Measurements from ENCODE around the gene GRID2. TPM values are rescaled to one million over a fixed set of nuclear protein-coding genes. Genes with fewer than 3 reads are reported as not detected.
A peak's percentile ranks its signal among the peaks of the same experiment; 100 is the strongest.

GRID2 gene
- total RNA-seq, 6 experiments from 2014 or later: not detected

- no peaks in the 10 kb centered on the region for H3K27me3 ChIP-seq
- WGBS (ENCODE audit: insufficient coverage, low coverage, low lambda C conversion rate, missing lambda C conversion rate): 73% methylated on average over 6 of the region's 6 CpGs
- no peak for TF ChIP-seq POLR2A (IDR thresholded peaks at IDR 0.05)
- TF ChIP-seq CTCF (IDR thresholded peaks at IDR 0.05): no peak
- H3K36me3 ChIP-seq: no peaks in the 10 kb centered on the region
- H3K4me3 ChIP-seq: no peak overlapping the region
- H3K9me3 ChIP-seq: no peaks in the 10 kb centered on the region
- ATAC-seq (no peak), DNase-seq (peak in 2 of 3 donors; percentile 10 to 19)
- intact Hi-C loops (cut with DNase I): no loop called here
- H3K27ac ChIP-seq: no peak overlapping the region
- no peaks in the 10 kb centered on the region for H3K4me1 ChIP-seq
These were observed 296.9 kb downstream of the GRID2 start for GRCh38 chr4:92600638-92601037.

GRCh38 chr4:92606227-92606626 is 302.5 kb downstream of the GRID2 start:
- H3K9me3 ChIP-seq: no peaks in the 10 kb centered on the region
- TF ChIP-seq POLR2A (IDR thresholded peaks at IDR 0.05) (no peak), CTCF (IDR thresholded peaks at IDR 0.05) (no peak)
- H3K4me1 ChIP-seq: no peaks in the 10 kb centered on the region
- intact Hi-C loops (cut with DNase I): no loop called here
- H3K4me3 ChIP-seq: no peak overlapping the region
- ATAC-seq (no peak), DNase-seq (no peak)
- no peaks in the 10 kb centered on the region for H3K36me3 ChIP-seq
- no peaks in the 10 kb centered on the region for H3K27me3 ChIP-seq
- WGBS (ENCODE audit: insufficient coverage, low coverage, low lambda C conversion rate, missing lambda C conversion rate): 16% methylated on average over 2 of the region's 2 CpGs
- no peak overlapping the region for H3K27ac ChIP-seq

- H3K36me3 ChIP-seq: no peaks in the 10 kb centered on the region
- 22% methylated on average over 1 of the region's 1 CpG for WGBS (ENCODE audit: insufficient coverage, low coverage, low lambda C conversion rate, missing lambda C conversion rate)
- no peaks in the 10 kb centered on the region for H3K4me1 ChIP-seq
- intact Hi-C loops (cut with DNase I): no loop called here
- no peaks in the 10 kb centered on the region for H3K27me3 ChIP-seq
- TF ChIP-seq CTCF (IDR thresholded peaks at IDR 0.05) (no peak), POLR2A (IDR thresholded peaks at IDR 0.05) (no peak)
- no peak overlapping the region for H3K4me3 ChIP-seq
- H3K27ac ChIP-seq: no peak overlapping the region
- no peak for ATAC-seq
- H3K9me3 ChIP-seq: no peaks in the 10 kb centered on the region
- DNase-seq: no peak
These were observed 311.3 kb downstream of the GRID2 start for GRCh38 chr4:92615049-92615448.

GRCh38 chr4:92618968-92619367 is 315.2 kb downstream of the GRID2 start:
- no peaks in the 10 kb centered on the region for H3K36me3 ChIP-seq
- no peaks in the 10 kb centered on the region for H3K9me3 ChIP-seq
- H3K4me3 ChIP-seq: no peak overlapping the region
- intact Hi-C loops (cut with DNase I): no loop called here
- DNase-seq: no peak
- no peaks in the 10 kb centered on the region for H3K4me1 ChIP-seq
- no peaks in the 10 kb centered on the region for H3K27me3 ChIP-seq
- TF ChIP-seq CTCF (IDR thresholded peaks at IDR 0.05) (no peak), POLR2A (IDR thresholded peaks at IDR 0.05) (no peak)
- WGBS (ENCODE audit: insufficient coverage, low coverage, low lambda C conversion rate, missing lambda C conversion rate): 40% methylated on average over 2 of the region's 2 CpGs
- no peak overlapping the region for H3K27ac ChIP-seq
- ATAC-seq: no peak

- no peak overlapping the region for H3K27ac ChIP-seq
- intact Hi-C loops (cut with DNase I): no loop called here
- no peak overlapping the region for H3K4me3 ChIP-seq
- WGBS (ENCODE audit: insufficient coverage, low coverage, low lambda C conversion rate, missing lambda C conversion rate): 39% methylated on average over 2 of the region's 2 CpGs
- DNase-seq (no peak), ATAC-seq (no peak)
- H3K4me1 ChIP-seq: no peaks in the 10 kb centered on the region
- no peaks in the 10 kb centered on the region for H3K36me3 ChIP-seq
- TF ChIP-seq POLR2A (IDR thresholded peaks at IDR 0.05): no peak
- TF ChIP-seq CTCF (IDR thresholded peaks at IDR 0.05): no peak
- no peaks in the 10 kb centered on the region for H3K9me3 ChIP-seq
- no peaks in the 10 kb centered on the region for H3K27me3 ChIP-seq
These were observed 325.5 kb downstream of the GRID2 start for GRCh38 chr4:92629302-92629701.
